ENCODE data around the gene SPTY2D1. TPM values are rescaled to one million over a fixed set of nuclear protein-coding genes. Genes with fewer than 3 reads are reported as not detected.
"Not testable (repeated sequence)": the region's sequence is repeated elsewhere in the genome, so short reads cannot be mapped to it uniquely, and the experiment has no call there.

SPTY2D1 gene
- 10 to 100 TPM; 30.8 to 32.8 TPM for total RNA-seq

GRCh38 chr11:18634140-18635032, at the start of gene SPTY2D1:
Gene SPTY2D1, minus strand, starts transcription at chr11:18634342. Its CDS starts 85 bp downstream, at chr11:18634257.
- Mint-ChIP-seq H3K4me3 (peak within 1 kb of the TSS; percentile 86), H3K27ac (peak within 1 kb of the TSS; percentile 92)

GRCh38 chr11:18682466-18682865, 48.3 kb upstream of the SPTY2D1 start:
- CTCF ChIA-PET, result no interaction called here
- Mint-ChIP-seq H3K4me1 (peaks cover 3% of the 10 kb centered on the region), H3K27ac (no peak overlapping the region), H3K27me3 (peaks cover 7% of the 10 kb centered on the region), H3K9me3 (no peaks in the 10 kb centered on the region), H3K36me3 (ENCODE audit: low read depth) (no peaks in the 10 kb centered on the region), H3K4me3 (no peak overlapping the region)
- no peak for DNase-seq
- POLR2A ChIA-PET, result no interaction called here

More at GRCh38 chr11:18634140-18635032, at the start of gene SPTY2D1:
- H3K36me3 Mint-ChIP-seq (ENCODE audit: low read depth), result peaks cover 9% of the 10 kb centered on the region
- H3K9me3 Mint-ChIP-seq, result no peaks in the 10 kb centered on the region
- peak; percentile 99 for DNase-seq
- no peaks in the 10 kb centered on the region for H3K27me3 Mint-ChIP-seq
- POLR2A ChIA-PET, result interaction anchor here (0.6 to 8.4 kb wide), 31 partner anchors 11 to 622 kb away, joined by 3 to 211 read pairs (median 5); partner anchors contain the start of genes GTF2H1, HPS5, LDHA and SAA1
- CTCF ChIA-PET, result interaction anchor here (0.9 to 3.9 kb wide), 12 partner anchors 9 to 390 kb away, joined by 3 to 40 read pairs (median 4); partner anchors contain the start of gene TSG101
- H3K4me1 Mint-ChIP-seq, result peaks cover 23% of the 10 kb centered on the region

- POLR2A ChIA-PET, H3K27ac Mint-ChIP-seq: not testable (repeated sequence)
These were observed 47.8 kb upstream of the SPTY2D1 start for GRCh38 chr11:18681949-18682348.

GRCh38 chr11:18677560-18677959, 43.4 kb upstream of the SPTY2D1 start:
- DNase-seq, result no peak
- Mint-ChIP-seq H3K9me3 (no peaks in the 10 kb centered on the region), H3K27me3 (no peaks in the 10 kb centered on the region), H3K36me3 (ENCODE audit: low read depth) (no peaks in the 10 kb centered on the region), H3K4me1 (peaks cover 16% of the 10 kb centered on the region), H3K4me3 (no peak overlapping the region), H3K27ac (no peak overlapping the region)
- ChIA-PET CTCF (interaction anchor here (0.7 to 1.8 kb wide), 2 partner anchors 17 to 44 kb away, joined by 7 read pairs; no protein-coding TSS in a partner anchor), POLR2A (no interaction called here)

More at GRCh38 chr11:18681949-18682348, 47.8 kb upstream of the SPTY2D1 start:
- H3K36me3 Mint-ChIP-seq (ENCODE audit: low read depth); CTCF ChIA-PET; H3K4me1 Mint-ChIP-seq; H3K27me3 Mint-ChIP-seq; DNase-seq; H3K4me3 Mint-ChIP-seq; H3K9me3 Mint-ChIP-seq: not testable (repeated sequence)

- no peak for DNase-seq
- Mint-ChIP-seq H3K4me1 (peaks cover 22% of the 10 kb centered on the region), H3K4me3 (no peak overlapping the region), H3K9me3 (no peaks in the 10 kb centered on the region), H3K27ac (no peak overlapping the region), H3K27me3 (no peaks in the 10 kb centered on the region), H3K36me3 (ENCODE audit: low read depth) (no peaks in the 10 kb centered on the region)
- CTCF ChIA-PET, result interaction anchor here (1.8 kb wide), 1 partner anchor 45 kb away, joined by 7 read pairs; no protein-coding TSS in a partner anchor
- POLR2A ChIA-PET, result interaction anchor here (0.6 to 0.8 kb wide), 2 partner anchors 43 to 140 kb away, joined by 3 read pairs; partner anchors contain the start of gene SPTY2D1
These were observed 42.7 kb upstream of the SPTY2D1 start for GRCh38 chr11:18676803-18677202.

GRCh38 chr11:18672209-18672608, 38.1 kb upstream of the SPTY2D1 start:
- POLR2A ChIA-PET, result interaction anchor here (0.8 to 1.4 kb wide), 2 partner anchors 145 to 146 kb away, joined by 4 read pairs; partner anchors contain the start of gene TSG101
- H3K27ac Mint-ChIP-seq, result peak overlapping the region; percentile 90
- H3K27me3 Mint-ChIP-seq; H3K36me3 Mint-ChIP-seq (ENCODE audit: low read depth); H3K9me3 Mint-ChIP-seq; H3K4me3 Mint-ChIP-seq: not testable (repeated sequence)
- CTCF ChIA-PET, result interaction anchor here (0.7 to 2.7 kb wide), 6 partner anchors 21 to 145 kb away, joined by 3 to 9 read pairs (median 5); partner anchors contain the start of gene TSG101
- H3K4me1 Mint-ChIP-seq, result peaks cover 54% of the 10 kb centered on the region
- DNase-seq, result peak; percentile 58

- Mint-ChIP-seq H3K27me3 (peaks cover 7% of the 10 kb centered on the region), H3K9me3 (no peaks in the 10 kb centered on the region), H3K4me1 (peaks cover 56% of the 10 kb centered on the region), H3K4me3 (no peak overlapping the region), H3K36me3 (ENCODE audit: low read depth) (no peaks in the 10 kb centered on the region), H3K27ac (peak overlapping the region; percentile 9)
- ChIA-PET CTCF (interaction anchor here (0.5 to 2.4 kb wide), 4 partner anchors 20 to 391 kb away, joined by 3 to 7 read pairs (median 4); no protein-coding TSS in a partner anchor), POLR2A (interaction anchor here (0.8 kb wide), 1 partner anchor 37 kb away, joined by 3 read pairs; the partner anchor contains the start of gene SPTY2D1)
- no peak for DNase-seq
These were observed 37.1 kb upstream of the SPTY2D1 start for GRCh38 chr11:18671246-18671645.

- no peak for DNase-seq
- CTCF ChIA-PET, result interaction anchor here (0.8 to 2.4 kb wide), 6 partner anchors 19 to 129 kb away, joined by 3 to 7 read pairs (median 3); no protein-coding TSS in a partner anchor
- Mint-ChIP-seq H3K4me1 (peaks cover 65% of the 10 kb centered on the region), H3K27ac (peak overlapping the region; percentile 80), H3K27me3 (peaks cover 10% of the 10 kb centered on the region), H3K4me3 (peak overlapping the region; percentile 15), H3K36me3 (ENCODE audit: low read depth) (no peaks in the 10 kb centered on the region), H3K9me3 (no peaks in the 10 kb centered on the region)
- POLR2A ChIA-PET, result interaction anchor here (0.8 to 1.8 kb wide), 4 partner anchors 29 to 144 kb away, joined by 3 to 7 read pairs (median 3); partner anchors contain the start of gene TMEM86A
These were observed 35.6 kb upstream of the SPTY2D1 start for GRCh38 chr11:18669711-18670110.

GRCh38 chr11:18669219-18669596, 35.1 kb upstream of the SPTY2D1 start:
- POLR2A ChIA-PET, result interaction anchor here (0.8 to 1.8 kb wide), 4 partner anchors 29 to 143 kb away, joined by 3 to 7 read pairs (median 3); partner anchors contain the start of gene TMEM86A
- Mint-ChIP-seq H3K36me3 (ENCODE audit: low read depth) (no peaks in the 10 kb centered on the region), H3K4me3 (peak overlapping the region; percentile 15), H3K9me3 (no peaks in the 10 kb centered on the region), H3K27me3 (peaks cover 10% of the 10 kb centered on the region), H3K27ac (peak overlapping the region; percentile 80), H3K4me1 (peaks cover 65% of the 10 kb centered on the region)
- peak; percentile 54 for DNase-seq
- CTCF ChIA-PET, result interaction anchor here (0.8 to 2.4 kb wide), 6 partner anchors 18 to 129 kb away, joined by 3 to 7 read pairs (median 3); no protein-coding TSS in a partner anchor

GRCh38 chr11:18668131-18668530, 34.0 kb upstream of the SPTY2D1 start:
- DNase-seq, result no peak
- Mint-ChIP-seq H3K27ac (no peak overlapping the region), H3K27me3 (peaks cover 10% of the 10 kb centered on the region), H3K4me1 (peaks cover 61% of the 10 kb centered on the region), H3K9me3 (no peaks in the 10 kb centered on the region), H3K4me3 (no peak overlapping the region), H3K36me3 (ENCODE audit: low read depth) (no peaks in the 10 kb centered on the region)
- ChIA-PET POLR2A (interaction anchor here (0.5 to 1.8 kb wide), 2 partner anchors 141 to 347 kb away, joined by 3 to 4 read pairs; partner anchors contain the start of gene TSG101), CTCF (interaction anchor here (1.1 kb wide), 1 partner anchor 54 kb away, joined by 3 read pairs; no protein-coding TSS in a partner anchor)

GRCh38 chr11:18665353-18665872, 31.3 kb upstream of the SPTY2D1 start:
- H3K4me3 Mint-ChIP-seq, result peak overlapping the region; percentile 66
- CTCF ChIA-PET; H3K9me3 Mint-ChIP-seq; H3K36me3 Mint-ChIP-seq (ENCODE audit: low read depth); DNase-seq: not testable (repeated sequence)
- POLR2A ChIA-PET, result interaction anchor here (1.3 kb wide), 1 partner anchor 32 kb away, joined by 5 read pairs; the partner anchor contains the start of gene SPTY2D1
- H3K4me1 Mint-ChIP-seq, result peaks cover 43% of the 10 kb centered on the region
- peak overlapping the region; percentile 77 for H3K27ac Mint-ChIP-seq
- H3K27me3 Mint-ChIP-seq, result peaks cover 25% of the 10 kb centered on the region

- DNase-seq, result no peak
- Mint-ChIP-seq H3K27me3 (peaks cover 23% of the 10 kb centered on the region), H3K36me3 (ENCODE audit: low read depth) (peaks cover 2% of the 10 kb centered on the region), H3K4me3 (no peak overlapping the region), H3K27ac (no peak overlapping the region), H3K9me3 (peaks cover 2% of the 10 kb centered on the region), H3K4me1 (peaks cover 4% of the 10 kb centered on the region)
- ChIA-PET CTCF (no interaction called here), POLR2A (no interaction called here)
These were observed 23.5 kb upstream of the SPTY2D1 start for GRCh38 chr11:18657673-18658072.
